Activated naive CD4-positive, alpha-beta T cell treated with anti-CD3 and anti-CD28 coated beads, Interleukin-2, amount 10 ng/mL, durations not matched to agents 7 days and 5 days (primary cell): Measurements from ENCODE around the gene STEAP3.

Experiments used
- CTCF ChIA-PET: fragments of 350-600 bp; sonication (Branson Sonifier 250); formaldehyde crosslinking; loops from one replicate; lab custom pipeline; 2021; ENCODE audit warnings: antibody characterized with exemption; lab: Charles Lee
- DNase-seq: peaks from one replicate; pipeline ENCODE4 v3.0.0-alpha.2; 2020
- H3K27ac Mint-ChIP-seq: one replicate; pipeline ENCODE4 v1.8.0; 2021; ENCODE audit warnings: mild to moderate bottlenecking, moderate library complexity, mixed read lengths
- H3K27me3 Mint-ChIP-seq: one replicate; pipeline ENCODE4 v1.8.0; 2021; ENCODE audit warnings: mild to moderate bottlenecking, mixed read lengths
- H3K36me3 Mint-ChIP-seq: one replicate; pipeline ENCODE4 v1.8.0; 2021; ENCODE audit warnings: mixed read lengths
- H3K4me1 Mint-ChIP-seq: one replicate; pipeline ENCODE4 v1.8.0; 2021; ENCODE audit warnings: mixed read lengths
- H3K4me3 Mint-ChIP-seq: one replicate; pipeline ENCODE4 v1.8.0; 2021; ENCODE audit warnings: mild to moderate bottlenecking, moderate library complexity, mixed read lengths
- H3K9me3 Mint-ChIP-seq: one replicate; pipeline ENCODE4 v1.8.0; 2021; ENCODE audit warnings: mixed read lengths

Gene STEAP3

GRCh38 chr2:119223521-119224390 lies at the start of gene STEAP3:
Gene STEAP3, plus strand, starts transcription at chr2:119223834. Its CDS starts 7,179 bp downstream, at chr2:119231013.
- Mint-ChIP-seq H3K27me3 (peaks cover 63% of the 10 kb centered on the region), H3K9me3 (no peaks in the 10 kb centered on the region), H3K4me3 (no peak within 1 kb of the TSS), H3K27ac (no peak within 1 kb of the TSS), H3K4me1 (no peaks in the 10 kb centered on the region), H3K36me3 (no peaks in the 10 kb centered on the region)
- peak; percentile 23 for DNase-seq
- CTCF ChIA-PET = no interaction called here

DNA sequence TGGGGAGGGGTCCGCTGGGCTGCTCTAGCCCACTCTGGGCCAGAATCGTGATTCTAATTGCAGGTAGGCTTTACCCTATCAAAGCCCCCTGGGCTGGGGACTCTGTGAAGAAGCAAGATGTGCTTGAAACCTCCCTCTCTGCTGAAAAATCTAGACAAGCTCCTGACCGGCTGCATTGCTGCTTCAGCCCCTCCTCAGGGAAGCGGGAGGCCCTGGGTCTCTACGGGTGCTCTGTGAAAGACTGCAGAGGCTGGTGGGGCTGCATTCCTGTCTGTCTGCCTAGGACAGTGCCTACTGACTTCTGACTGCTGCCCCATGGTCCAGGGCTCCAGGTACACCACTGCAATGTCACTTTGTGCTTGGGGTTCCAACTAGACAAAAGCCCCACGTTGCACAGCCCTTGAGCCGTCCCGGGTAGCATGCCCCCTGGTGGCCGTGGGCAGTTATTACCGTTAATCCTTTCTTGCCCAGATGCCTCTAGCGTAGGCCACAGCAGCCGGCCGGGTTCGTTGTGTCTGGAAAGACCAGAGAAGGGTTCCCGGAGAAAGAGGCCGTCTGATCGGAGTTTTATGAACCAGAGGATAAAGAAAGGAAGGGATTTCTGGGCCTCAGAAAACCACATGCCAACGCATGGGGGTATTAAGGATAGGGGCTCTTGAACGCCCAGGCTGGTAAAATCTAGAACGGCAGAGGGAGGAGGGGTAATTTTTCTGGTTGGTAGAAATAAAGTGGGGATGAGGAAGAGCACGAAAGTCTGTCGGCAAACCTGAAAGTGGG lies 49.2 kb upstream of the STEAP3 start:
- Mint-ChIP-seq H3K9me3 (no peaks in the 10 kb centered on the region), H3K27me3 (peaks cover 10% of the 10 kb centered on the region), H3K27ac (no peak overlapping the region), H3K36me3 (no peaks in the 10 kb centered on the region), H3K4me3 (no peak overlapping the region), H3K4me1 (no peaks in the 10 kb centered on the region)
- CTCF ChIA-PET = interaction anchor here (1.2 to 4.9 kb wide), 2 partner anchors 52 to 292 kb away, joined by 3 to 49 read pairs; no protein-coding TSS in a partner anchor
- peak; percentile 58 for DNase-seq

GRCh38 chr2:119174993-119175347 lies 48.7 kb upstream of the STEAP3 start:
- Mint-ChIP-seq H3K27me3 (peaks cover 10% of the 10 kb centered on the region), H3K27ac (no peak overlapping the region), H3K36me3 (no peaks in the 10 kb centered on the region), H3K4me1 (no peaks in the 10 kb centered on the region), H3K4me3 (no peak overlapping the region), H3K9me3 (no peaks in the 10 kb centered on the region)
- CTCF ChIA-PET = interaction anchor here (0.8 to 4.9 kb wide), 2 partner anchors 12 to 293 kb away, joined by 3 to 49 read pairs; no protein-coding TSS in a partner anchor
- no peak for DNase-seq

DNA sequence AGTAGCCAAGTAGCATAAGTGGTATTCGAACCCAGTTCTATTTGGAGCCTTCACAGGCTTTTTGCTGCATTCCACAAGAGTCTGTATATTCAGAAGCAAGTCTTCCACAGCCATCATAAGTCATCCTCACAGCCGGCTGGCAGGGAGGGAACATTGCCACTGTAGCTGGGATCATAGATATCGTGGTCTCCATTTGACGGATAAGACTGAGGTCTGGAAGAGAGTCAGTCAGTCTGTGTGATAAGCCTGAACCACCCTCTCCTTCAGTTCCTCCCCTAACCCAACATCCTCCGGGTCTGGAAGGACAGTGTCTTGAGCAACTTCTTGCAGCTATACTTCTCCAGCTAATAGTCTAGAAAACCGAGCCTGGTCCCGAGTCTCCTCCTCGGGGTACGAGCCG lies 48.1 kb upstream of the STEAP3 start:
- Mint-ChIP-seq H3K27ac (no peak overlapping the region), H3K4me3 (no peak overlapping the region), H3K36me3 (no peaks in the 10 kb centered on the region), H3K4me1 (no peaks in the 10 kb centered on the region), H3K9me3 (no peaks in the 10 kb centered on the region), H3K27me3 (peaks cover 10% of the 10 kb centered on the region)
- CTCF ChIA-PET = interaction anchor here (0.8 to 4.9 kb wide), 2 partner anchors 12 to 293 kb away, joined by 3 to 49 read pairs; no protein-coding TSS in a partner anchor
- no peak for DNase-seq

DNA sequence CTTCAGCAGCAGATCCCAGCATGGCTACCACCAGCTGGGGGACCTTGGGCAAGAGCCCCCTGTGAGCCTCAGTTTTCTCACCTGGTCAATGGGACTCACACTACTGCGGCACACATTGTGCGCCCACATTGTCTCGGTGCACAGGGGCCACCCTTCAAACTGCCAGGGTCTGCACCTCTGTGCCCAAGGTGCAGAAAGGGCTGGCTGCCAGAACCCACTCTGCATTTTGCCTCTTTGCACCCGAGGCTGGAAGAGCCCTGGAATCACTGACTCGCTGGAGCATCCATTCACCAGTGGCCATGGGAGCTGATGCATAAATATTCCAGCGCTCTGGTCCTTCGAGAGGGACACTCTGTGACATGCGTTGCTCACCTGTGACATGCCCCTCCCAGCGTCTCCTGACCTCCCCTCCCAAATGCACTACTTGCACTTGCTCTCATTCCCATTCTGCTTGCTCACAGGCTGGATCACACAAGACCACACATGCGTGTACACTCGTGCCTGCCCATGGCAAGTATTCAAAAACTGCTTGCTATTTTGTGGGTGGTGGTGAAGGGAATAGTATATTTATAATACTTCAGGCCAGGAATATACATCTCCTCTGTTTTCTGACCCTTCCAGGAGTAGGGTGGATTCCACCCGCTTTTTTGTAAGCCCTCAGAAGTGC lies 46.3 kb upstream of the STEAP3 start:
- Mint-ChIP-seq H3K4me3 (no peak overlapping the region), H3K9me3 (no peaks in the 10 kb centered on the region), H3K4me1 (no peaks in the 10 kb centered on the region), H3K36me3 (no peaks in the 10 kb centered on the region), H3K27ac (no peak overlapping the region), H3K27me3 (peaks cover 10% of the 10 kb centered on the region)
- CTCF ChIA-PET = no interaction called here
- no peak for DNase-seq

GRCh38 chr2:119177838-119178190 lies 45.8 kb upstream of the STEAP3 start:
- Mint-ChIP-seq H3K4me3 (no peak overlapping the region), H3K4me1 (no peaks in the 10 kb centered on the region), H3K9me3 (no peaks in the 10 kb centered on the region), H3K36me3 (no peaks in the 10 kb centered on the region), H3K27ac (no peak overlapping the region), H3K27me3 (peaks cover 10% of the 10 kb centered on the region)
- no peak for DNase-seq
- CTCF ChIA-PET = no interaction called here

DNA sequence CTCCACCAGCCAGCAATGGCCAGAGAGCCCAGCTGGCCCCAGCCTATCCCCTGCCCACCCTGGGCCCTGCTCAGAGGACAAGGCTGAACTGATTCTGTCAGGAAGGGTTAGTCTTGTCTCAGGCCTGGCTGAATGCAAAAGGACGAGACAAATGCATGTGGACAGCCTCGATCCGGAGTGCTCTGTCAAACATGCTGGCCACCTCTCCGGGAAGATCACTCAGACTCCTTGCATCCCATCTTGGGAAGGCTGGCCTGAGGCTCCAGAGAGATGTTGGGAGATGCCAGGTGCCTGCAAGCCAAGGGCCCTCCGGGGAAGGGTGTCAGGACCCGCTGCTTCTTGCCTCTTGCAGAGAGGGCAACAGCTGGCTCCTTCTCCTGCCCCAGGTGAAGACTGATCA lies 44.9 kb upstream of the STEAP3 start:
- no peaks in the 10 kb centered on the region for H3K4me1 Mint-ChIP-seq
- CTCF ChIA-PET = no interaction called here
- peaks cover 10% of the 10 kb centered on the region for H3K27me3 Mint-ChIP-seq
- H3K36me3 Mint-ChIP-seq = no peaks in the 10 kb centered on the region
- no peak for DNase-seq
- H3K4me3 Mint-ChIP-seq = no peak overlapping the region
- H3K9me3 Mint-ChIP-seq = no peaks in the 10 kb centered on the region
- no peak overlapping the region for H3K27ac Mint-ChIP-seq

DNA sequence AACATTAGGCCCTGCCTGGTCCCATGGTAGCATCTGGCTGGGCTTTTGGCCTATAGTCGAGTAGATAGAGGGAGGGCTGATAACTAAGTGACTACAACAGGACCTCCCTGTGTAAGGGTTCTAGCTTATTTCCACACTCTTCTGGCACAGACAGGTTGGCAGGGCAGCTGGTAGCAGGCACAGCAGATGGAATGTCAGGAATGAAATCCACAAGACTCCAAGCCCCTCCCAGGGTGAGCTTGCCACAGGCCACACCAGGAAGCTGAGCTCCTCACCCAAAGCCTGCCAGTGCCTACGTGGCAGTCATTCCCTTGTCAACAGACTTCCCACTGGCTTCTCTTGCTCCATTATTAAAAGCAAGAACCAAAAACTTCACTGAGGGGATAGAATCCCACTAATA lies 44.4 kb upstream of the STEAP3 start:
- CTCF ChIA-PET = no interaction called here
- no peak for DNase-seq
- Mint-ChIP-seq H3K27me3 (peaks cover 10% of the 10 kb centered on the region), H3K4me3 (no peak overlapping the region), H3K36me3 (no peaks in the 10 kb centered on the region), H3K4me1 (no peaks in the 10 kb centered on the region), H3K9me3 (no peaks in the 10 kb centered on the region), H3K27ac (no peak overlapping the region)

DNA sequence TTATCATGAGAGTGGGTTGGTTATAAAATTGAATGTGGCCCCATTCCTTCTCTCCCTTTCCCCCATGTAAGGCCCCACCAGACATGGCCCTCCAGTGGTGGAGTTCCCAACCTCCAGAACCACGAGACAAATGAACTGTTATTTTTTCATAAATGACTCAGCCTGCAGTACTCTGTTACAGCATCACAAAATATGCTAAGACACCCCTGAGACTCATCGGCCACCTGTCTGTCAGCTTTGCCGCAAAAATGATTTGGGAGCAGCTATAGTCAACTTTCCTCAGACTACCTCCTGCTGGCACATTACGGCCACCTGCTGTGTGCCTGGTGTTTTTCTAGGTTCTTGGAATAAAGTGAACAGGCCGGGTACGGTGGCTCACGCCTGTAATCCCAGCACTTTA lies 43.6 kb upstream of the STEAP3 start:
- Mint-ChIP-seq H3K27ac (no peak overlapping the region), H3K27me3 (peaks cover 4% of the 10 kb centered on the region), H3K4me1 (no peaks in the 10 kb centered on the region), H3K4me3 (no peak overlapping the region), H3K9me3 (no peaks in the 10 kb centered on the region), H3K36me3 (no peaks in the 10 kb centered on the region)
- CTCF ChIA-PET = no interaction called here
- no peak for DNase-seq

DNA sequence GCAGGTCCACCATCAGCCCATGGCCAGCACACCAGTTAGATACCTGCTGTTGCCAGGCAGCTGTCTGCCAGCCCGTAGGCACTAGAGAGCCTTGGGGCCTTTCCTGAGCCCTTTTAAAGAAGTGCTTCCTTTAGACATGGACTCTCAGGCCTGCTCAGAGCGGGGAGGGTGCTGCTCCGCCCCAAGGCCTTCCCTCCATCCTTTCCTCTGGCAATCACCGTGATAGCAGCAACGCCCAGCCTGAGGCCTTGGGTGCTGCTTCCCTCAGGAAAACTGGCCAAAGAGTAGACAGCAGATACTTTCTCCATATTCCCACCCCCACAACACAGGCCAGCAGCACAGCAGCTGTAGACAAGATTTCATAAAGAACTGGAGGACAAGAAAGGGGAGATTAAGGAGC lies 42.7 kb upstream of the STEAP3 start:
- Mint-ChIP-seq H3K4me1 (no peaks in the 10 kb centered on the region), H3K27me3 (peaks cover 7% of the 10 kb centered on the region), H3K9me3 (no peaks in the 10 kb centered on the region), H3K27ac (no peak overlapping the region), H3K4me3 (no peak overlapping the region), H3K36me3 (no peaks in the 10 kb centered on the region)
- CTCF ChIA-PET = no interaction called here
- no peak for DNase-seq

- DNase-seq = no peak
- Mint-ChIP-seq H3K4me3 (no peak overlapping the region), H3K27ac (no peak overlapping the region), H3K27me3 (peaks cover 8% of the 10 kb centered on the region), H3K4me1 (no peaks in the 10 kb centered on the region), H3K9me3 (no peaks in the 10 kb centered on the region), H3K36me3 (no peaks in the 10 kb centered on the region)
- CTCF ChIA-PET = no interaction called here
These were observed 42.2 kb upstream of the STEAP3 start for GRCh38 chr2:119181391-119181790.

DNA sequence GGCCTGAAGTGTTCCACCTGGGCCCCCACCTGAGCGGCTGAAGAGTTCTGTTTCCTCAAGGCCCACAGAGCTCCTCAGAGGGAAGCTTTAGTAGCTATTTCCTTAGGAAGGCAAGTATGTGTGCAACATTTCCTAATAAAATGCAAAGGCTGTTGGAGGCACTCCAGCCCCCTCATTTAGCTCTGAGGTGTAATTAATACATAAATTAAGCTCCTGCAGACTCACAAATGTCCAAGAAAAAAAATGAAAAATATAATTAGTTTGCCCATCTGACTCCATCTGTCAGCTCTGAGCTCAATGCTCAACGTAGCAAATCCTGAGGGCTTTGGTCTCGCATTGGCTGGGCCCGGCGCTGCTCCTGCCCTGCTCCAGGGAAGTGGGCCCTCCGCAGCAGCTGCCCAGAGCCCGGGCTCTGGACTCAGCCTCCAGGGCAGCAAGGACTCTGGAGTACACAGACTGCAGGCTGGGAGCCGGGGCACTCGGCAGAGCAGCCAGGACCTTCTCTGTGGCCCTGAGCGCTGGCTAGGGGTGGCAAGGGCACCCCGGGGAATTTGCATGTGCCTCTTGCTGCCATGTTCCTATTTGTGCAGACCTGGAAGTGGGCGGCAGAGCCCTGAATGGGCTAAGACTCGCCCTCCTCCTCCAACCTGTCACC lies 41.7 kb upstream of the STEAP3 start:
- no peak for DNase-seq
- H3K36me3 Mint-ChIP-seq = no peaks in the 10 kb centered on the region
- peaks cover 8% of the 10 kb centered on the region for H3K27me3 Mint-ChIP-seq
- no peak overlapping the region for H3K4me3 Mint-ChIP-seq
- H3K4me1 Mint-ChIP-seq = no peaks in the 10 kb centered on the region
- no peaks in the 10 kb centered on the region for H3K9me3 Mint-ChIP-seq
- CTCF ChIA-PET = no interaction called here
- no peak overlapping the region for H3K27ac Mint-ChIP-seq

- H3K27ac Mint-ChIP-seq = no peak overlapping the region
- no peaks in the 10 kb centered on the region for H3K9me3 Mint-ChIP-seq
- H3K4me1 Mint-ChIP-seq = no peaks in the 10 kb centered on the region
- H3K4me3 Mint-ChIP-seq = no peak overlapping the region
- peaks cover 4% of the 10 kb centered on the region for H3K27me3 Mint-ChIP-seq
- CTCF ChIA-PET = no interaction called here
- no peaks in the 10 kb centered on the region for H3K36me3 Mint-ChIP-seq
- no peak for DNase-seq
These were observed 39.1 kb upstream of the STEAP3 start for GRCh38 chr2:119184512-119184911.
